Nephron progenitor cell (in vitro differentiated cells): ENCODE results near the gene MOB3A.

Experiments used
- DNase-seq: peaks from one replicate; pipeline ENCODE4 v3.0.0; 2021
- H3K27ac Mint-ChIP-seq: 2 replicates; pipeline ENCODE4 v1.8.0; 2021; ENCODE audit warnings: mild to moderate bottlenecking, moderate library complexity, mixed read lengths
- H3K27me3 Mint-ChIP-seq: 2 replicates; pipeline ENCODE4 v1.8.0; 2021; ENCODE audit warnings: mild to moderate bottlenecking, low read depth, mixed read lengths; ENCODE audit not compliant: poor library complexity
- H3K36me3 Mint-ChIP-seq: 2 replicates; pipeline ENCODE4 v1.8.0; 2021; ENCODE audit warnings: low read depth, mixed read lengths
- H3K4me1 Mint-ChIP-seq: 2 replicates; pipeline ENCODE4 v1.8.0; 2021; ENCODE audit warnings: mixed read lengths
- H3K4me3 Mint-ChIP-seq: 2 replicates; pipeline ENCODE4 v1.8.0; 2021; ENCODE audit warnings: mild to moderate bottlenecking, moderate library complexity, mixed read lengths
- H3K9me3 Mint-ChIP-seq: 2 replicates; pipeline ENCODE4 v1.8.0; 2021; ENCODE audit warnings: mild to moderate bottlenecking, moderate library complexity, mixed read lengths
- TF ChIP-seq, protein P1 (sequence below): fragments of 200-600 bp; sonication (generic); IDR thresholded peaks from 2 replicates; pipeline ENCODE4 v1.5.0; 2021; ENCODE audit warnings: antibody characterized with exemption

MOB3A gene

GRCh38 chr19:2041433-2041682 lies 54.8 kb downstream of the MOB3A start:
- TF ChIP-seq, protein P1, sequence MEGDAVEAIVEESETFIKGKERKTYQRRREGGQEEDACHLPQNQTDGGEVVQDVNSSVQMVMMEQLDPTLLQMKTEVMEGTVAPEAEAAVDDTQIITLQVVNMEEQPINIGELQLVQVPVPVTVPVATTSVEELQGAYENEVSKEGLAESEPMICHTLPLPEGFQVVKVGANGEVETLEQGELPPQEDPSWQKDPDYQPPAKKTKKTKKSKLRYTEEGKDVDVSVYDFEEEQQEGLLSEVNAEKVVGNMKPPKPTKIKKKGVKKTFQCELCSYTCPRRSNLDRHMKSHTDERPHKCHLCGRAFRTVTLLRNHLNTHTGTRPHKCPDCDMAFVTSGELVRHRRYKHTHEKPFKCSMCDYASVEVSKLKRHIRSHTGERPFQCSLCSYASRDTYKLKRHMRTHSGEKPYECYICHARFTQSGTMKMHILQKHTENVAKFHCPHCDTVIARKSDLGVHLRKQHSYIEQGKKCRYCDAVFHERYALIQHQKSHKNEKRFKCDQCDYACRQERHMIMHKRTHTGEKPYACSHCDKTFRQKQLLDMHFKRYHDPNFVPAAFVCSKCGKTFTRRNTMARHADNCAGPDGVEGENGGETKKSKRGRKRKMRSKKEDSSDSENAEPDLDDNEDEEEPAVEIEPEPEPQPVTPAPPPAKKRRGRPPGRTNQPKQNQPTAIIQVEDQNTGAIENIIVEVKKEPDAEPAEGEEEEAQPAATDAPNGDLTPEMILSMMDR: no peak
- no peaks in the 10 kb centered on the region for H3K27me3 Mint-ChIP-seq
- DNase-seq: no peak
- H3K27ac Mint-ChIP-seq: no peak overlapping the region
- H3K4me3 Mint-ChIP-seq: peak overlapping the region; percentile 30
- peaks cover 4% of the 10 kb centered on the region for H3K36me3 Mint-ChIP-seq
- H3K9me3 Mint-ChIP-seq: no peaks in the 10 kb centered on the region
- H3K4me1 Mint-ChIP-seq: peaks cover 30% of the 10 kb centered on the region

- TF ChIP-seq, protein P1: no peak
- no peak for DNase-seq
- Mint-ChIP-seq H3K4me3 (no peak overlapping the region), H3K27ac (no peak overlapping the region), H3K4me1 (peaks cover 30% of the 10 kb centered on the region), H3K27me3 (no peaks in the 10 kb centered on the region), H3K36me3 (peaks cover 4% of the 10 kb centered on the region), H3K9me3 (no peaks in the 10 kb centered on the region)
These were observed 55.3 kb downstream of the MOB3A start for GRCh38 chr19:2040647-2041432.

- TF ChIP-seq, protein P1: no peak
These were observed 56.0 kb downstream of the MOB3A start for GRCh38 chr19:2039959-2040646.

GRCh38 chr19:2039089-2039958 lies 56.8 kb downstream of the MOB3A start:
- Mint-ChIP-seq H3K4me3 (no peak overlapping the region), H3K27ac (peak overlapping the region; percentile 61), H3K4me1 (peaks cover 30% of the 10 kb centered on the region), H3K9me3 (peaks cover 7% of the 10 kb centered on the region), H3K36me3 (peaks cover 4% of the 10 kb centered on the region), H3K27me3 (peaks cover 3% of the 10 kb centered on the region)
- no peak for DNase-seq
- TF ChIP-seq, protein P1: no peak

More at GRCh38 chr19:2039959-2040646, 56.0 kb downstream of the MOB3A start:
- H3K27me3 Mint-ChIP-seq: peaks cover 2% of the 10 kb centered on the region
- H3K9me3 Mint-ChIP-seq: peaks cover 4% of the 10 kb centered on the region
- H3K4me1 Mint-ChIP-seq: peaks cover 30% of the 10 kb centered on the region
- H3K4me3 Mint-ChIP-seq: no peak overlapping the region
- H3K36me3 Mint-ChIP-seq: peaks cover 4% of the 10 kb centered on the region
- no peak overlapping the region for H3K27ac Mint-ChIP-seq
- DNase-seq: no peak

GRCh38 chr19:2038284-2039088 lies 57.6 kb downstream of the MOB3A start:
- TF ChIP-seq, protein P1: no peak
- peaks cover 3% of the 10 kb centered on the region for H3K36me3 Mint-ChIP-seq
- DNase-seq: no peak
- H3K4me3 Mint-ChIP-seq: no peak overlapping the region
- H3K4me1 Mint-ChIP-seq: peaks cover 29% of the 10 kb centered on the region
- peaks cover 7% of the 10 kb centered on the region for H3K9me3 Mint-ChIP-seq
- peaks cover 3% of the 10 kb centered on the region for H3K27me3 Mint-ChIP-seq
- no peak overlapping the region for H3K27ac Mint-ChIP-seq
